Body of pancreas (tissue), 4 donors: ENCODE measurements around the gene CPN1. TPM values are rescaled to one million over a fixed set of nuclear protein-coding genes. Genes with fewer than 3 reads are reported as not detected.
"Not testable (repeated sequence)": the region's sequence is repeated elsewhere in the genome, so short reads cannot be mapped to it uniquely, and the experiment has no call there.

Experiments used
- ATAC-seq: fragments of 150-250 bp; one replicate; pipeline ENCODE4 v1.9.1; 2016
- DNase-seq, 4 donors: peaks; one replicate each; pipeline ENCODE4 v3.0.0-alpha.2; 2019
- H3K27ac ChIP-seq, 4 donors: fragments of 200-600 bp; sonication (generic); 1 replicate in 3 of 4; 2 replicates in 1 of 4; pipeline versions ENCODE4 v1.5.1 to v1.6.1; 2016 to 2019; ENCODE audit warnings: mild to moderate bottlenecking in 1 of 4, mixed read lengths in 1 of 4, moderate library complexity in 1 of 4
- H3K27me3 ChIP-seq, 2 donors: fragments of 200-600 bp; sonication (generic); one replicate each; pipeline ENCODE4 v1.6.0; 2016; ENCODE audit warnings: mild to moderate bottlenecking in 1 of 2
- H3K36me3 ChIP-seq, 2 donors: fragments of 200-600 bp; sonication (generic); replicated peaks in 1 of 2; 2 replicates each; pipeline ENCODE4 v1.5.1; 2016; ENCODE audit warnings: low read depth in 2 of 2; ENCODE audit not compliant: insufficient read depth in 1 of 2
- H3K4me1 ChIP-seq: fragments of 200-600 bp; sonication (generic); one replicate; pipeline ENCODE4 v1.6.0; 2016
- H3K4me3 ChIP-seq, 2 donors: fragments of 200-600 bp; sonication (generic); 1 replicate in 1 of 2; 2 replicates in 1 of 2; pipeline ENCODE4 v1.5.1; 2016 to 2019
- H3K9me3 ChIP-seq, 3 donors: fragments of 200-600 bp; sonication (generic); 1 replicate in 2 of 3; 2 replicates in 1 of 3; pipeline ENCODE4 v1.5.1; 2016
- POLR2A ChIP-seq, 3 donors: fragments of 450-650 bp; IDR thresholded peaks; one replicate each; pipeline ENCODE4 v1.6.1; 2016; ENCODE audit warnings: antibody characterized with exemption in 3 of 3, mild to moderate bottlenecking in 2 of 3
- WGBS, 2 donors: methylation state at CpG; one replicate each; pipeline ENCODE4 v1.1.5; 2017; 5-methylcytosine and 5-hydroxymethylcytosine counted together
- intact Hi-C: fragments of 100-400 bp; cut with DNase I; formaldehyde crosslinking; loops from one replicate; pipeline ENCODE4 v1.15.1; 2023
- total RNA-seq, 2 donors: library from RNA; depleted of rRNA; stranded (reverse); fragments of >200 nt; gene quantifications; one replicate each; pipeline ENCODE4 v1.1.0, GENCODE V29; 2016
- TF ChIP-seq, protein P1 (sequence below), 7 experiments: fragments of 450-650 bp in 4 of 7; fragments of 200-600 bp in 3 of 7; sonication (generic) in 3 of 7; IDR thresholded peaks; one replicate each; pipeline ENCODE4 v1.5.1; 2016 to 2019; ENCODE audit warnings: antibody characterized with exemption in 7 of 7

The CPN1 gene
- not detected for total RNA-seq

DNA sequence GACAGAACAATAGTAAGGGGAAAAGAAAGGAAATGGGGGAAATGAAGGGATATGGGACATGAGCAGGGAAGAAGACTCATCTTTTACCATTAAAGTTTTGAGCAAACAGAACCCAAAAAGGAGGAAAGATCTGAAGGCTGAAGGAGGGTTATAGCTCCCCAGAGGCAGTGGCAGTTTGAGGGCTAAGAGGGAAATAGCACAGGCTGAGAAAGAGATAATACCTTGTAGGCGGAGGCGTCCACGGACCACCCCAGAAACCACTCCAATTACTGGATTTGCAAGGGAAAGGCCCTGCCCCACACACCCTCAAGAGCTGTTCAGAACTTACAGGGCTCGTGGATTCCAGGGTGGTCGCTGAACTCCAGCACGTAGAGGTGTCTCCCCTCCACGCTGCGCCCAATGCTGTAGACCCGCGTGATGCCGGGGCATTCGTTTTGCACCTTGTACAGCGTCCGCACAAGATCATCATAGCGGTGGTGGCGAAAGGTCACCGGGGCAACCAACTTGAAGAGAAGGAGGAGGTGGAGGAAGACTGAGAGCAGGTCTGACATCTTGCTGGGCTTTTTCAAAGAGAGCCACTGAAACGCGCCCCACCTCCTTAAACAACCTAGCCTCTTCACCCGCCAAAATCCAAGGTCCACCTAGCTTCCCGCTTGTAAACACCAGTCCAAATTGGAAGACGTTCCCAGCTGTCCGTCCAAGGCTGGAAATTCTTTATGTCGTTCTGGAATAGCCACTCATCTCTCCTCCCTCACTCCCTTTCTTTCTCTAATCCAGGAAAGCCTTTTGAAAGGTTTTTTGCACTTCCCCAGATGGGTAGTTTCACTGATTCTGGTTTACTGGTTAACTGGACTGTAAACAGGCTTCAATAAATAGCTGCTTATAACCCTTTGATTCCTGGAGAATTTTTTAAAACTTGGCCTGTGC is at the start of gene CPN1:
Gene CPN1 (minus strand): TSS at position 795 of the 927 bp plus-strand sequence. CDS start 244 bp downstream, at position 551.
- intact Hi-C loops = no loop called here
- H3K27me3 ChIP-seq = no peaks in the 10 kb centered on the region
- DNase-seq = no peak
- no peaks in the 10 kb centered on the region for H3K36me3 ChIP-seq
- H3K4me3 ChIP-seq = no peak within 1 kb of the TSS
- no peak for TF ChIP-seq POLR2A (IDR thresholded peaks at IDR 0.05)
- TF ChIP-seq, protein P1, sequence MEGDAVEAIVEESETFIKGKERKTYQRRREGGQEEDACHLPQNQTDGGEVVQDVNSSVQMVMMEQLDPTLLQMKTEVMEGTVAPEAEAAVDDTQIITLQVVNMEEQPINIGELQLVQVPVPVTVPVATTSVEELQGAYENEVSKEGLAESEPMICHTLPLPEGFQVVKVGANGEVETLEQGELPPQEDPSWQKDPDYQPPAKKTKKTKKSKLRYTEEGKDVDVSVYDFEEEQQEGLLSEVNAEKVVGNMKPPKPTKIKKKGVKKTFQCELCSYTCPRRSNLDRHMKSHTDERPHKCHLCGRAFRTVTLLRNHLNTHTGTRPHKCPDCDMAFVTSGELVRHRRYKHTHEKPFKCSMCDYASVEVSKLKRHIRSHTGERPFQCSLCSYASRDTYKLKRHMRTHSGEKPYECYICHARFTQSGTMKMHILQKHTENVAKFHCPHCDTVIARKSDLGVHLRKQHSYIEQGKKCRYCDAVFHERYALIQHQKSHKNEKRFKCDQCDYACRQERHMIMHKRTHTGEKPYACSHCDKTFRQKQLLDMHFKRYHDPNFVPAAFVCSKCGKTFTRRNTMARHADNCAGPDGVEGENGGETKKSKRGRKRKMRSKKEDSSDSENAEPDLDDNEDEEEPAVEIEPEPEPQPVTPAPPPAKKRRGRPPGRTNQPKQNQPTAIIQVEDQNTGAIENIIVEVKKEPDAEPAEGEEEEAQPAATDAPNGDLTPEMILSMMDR (IDR thresholded peaks at IDR 0.05) = no peak
- H3K4me1 ChIP-seq = peaks cover 3% of the 10 kb centered on the region
- no peak for ATAC-seq
- WGBS, 2 donors = 31% methylated on average over 20 to 24 of the region's 24 CpGs
- H3K27ac ChIP-seq = no peak within 1 kb of the TSS
- H3K9me3 ChIP-seq = no peaks in the 10 kb centered on the region

DNA sequence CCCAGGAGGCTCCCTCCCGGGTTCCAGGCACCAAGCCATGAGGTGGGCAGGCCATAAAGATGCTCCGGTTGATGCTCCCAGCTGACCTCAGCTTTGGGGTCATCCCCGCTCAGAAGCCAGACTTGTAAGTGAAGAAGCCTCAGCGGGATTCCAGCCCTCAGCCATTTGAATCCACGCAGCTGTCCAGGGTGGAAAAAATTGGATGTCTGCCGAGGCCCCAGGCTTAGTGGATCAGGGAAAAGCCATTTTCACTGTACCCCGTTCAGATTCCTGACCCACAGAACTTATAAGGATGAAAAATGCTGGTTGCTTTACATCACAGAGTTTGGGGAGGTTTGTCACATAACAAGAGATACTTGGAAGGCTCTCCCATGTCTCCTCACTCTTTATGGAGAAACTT is 49.2 kb upstream of the CPN1 start:
- no peak for DNase-seq

DNA sequence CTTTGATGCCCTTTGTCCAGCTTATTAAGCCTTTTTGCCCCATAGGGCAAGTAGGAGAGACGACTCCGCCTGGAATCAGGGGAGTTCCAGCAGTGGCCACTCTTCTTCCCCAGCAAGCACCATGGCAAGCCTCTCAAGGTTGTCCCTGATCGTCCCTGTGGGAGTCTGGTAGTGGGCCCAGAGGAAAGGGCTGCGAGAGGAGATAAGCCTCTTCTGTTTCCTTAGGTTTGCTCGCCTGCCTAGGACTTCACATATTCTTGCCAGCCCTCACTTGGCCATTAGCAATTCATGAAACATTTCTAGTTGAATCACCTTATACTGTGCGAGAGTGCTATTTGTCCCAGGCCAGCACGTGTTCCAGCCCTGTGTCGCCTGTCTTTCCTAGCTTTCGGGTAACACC is 47.8 kb upstream of the CPN1 start:
- no peak for DNase-seq
- no peaks in the 10 kb centered on the region for H3K4me1 ChIP-seq
- H3K4me3 ChIP-seq = no peak overlapping the region
- no peak overlapping the region for H3K27ac ChIP-seq
- WGBS, 2 donors = 66 to 67% methylated on average over 9 of the region's 9 CpGs
- H3K36me3 ChIP-seq = no peaks in the 10 kb centered on the region
- ATAC-seq = no peak
- no peaks in the 10 kb centered on the region for H3K9me3 ChIP-seq
- TF ChIP-seq, protein P1 (IDR thresholded peaks at IDR 0.05) = no peak
- no peak for TF ChIP-seq POLR2A (IDR thresholded peaks at IDR 0.05)
- H3K27me3 ChIP-seq = no peaks in the 10 kb centered on the region
- intact Hi-C loops = no loop called here

More for the DNA sequence above, 49.2 kb upstream of the CPN1 start:
- TF ChIP-seq POLR2A (IDR thresholded peaks at IDR 0.05) = no peak
- TF ChIP-seq, protein P1 (IDR thresholded peaks at IDR 0.05) = no peak
- Histone ChIP-seq H3K36me3 (no peaks in the 10 kb centered on the region), H3K4me1 (no peaks in the 10 kb centered on the region), H3K27me3 (no peaks in the 10 kb centered on the region), H3K4me3 (no peak overlapping the region), H3K9me3 (no peaks in the 10 kb centered on the region), H3K27ac (no peak overlapping the region)
- no peak for ATAC-seq
- WGBS, 2 donors = 57 to 61% methylated on average over 7 of the region's 7 CpGs
- intact Hi-C loops = no loop called here

DNA sequence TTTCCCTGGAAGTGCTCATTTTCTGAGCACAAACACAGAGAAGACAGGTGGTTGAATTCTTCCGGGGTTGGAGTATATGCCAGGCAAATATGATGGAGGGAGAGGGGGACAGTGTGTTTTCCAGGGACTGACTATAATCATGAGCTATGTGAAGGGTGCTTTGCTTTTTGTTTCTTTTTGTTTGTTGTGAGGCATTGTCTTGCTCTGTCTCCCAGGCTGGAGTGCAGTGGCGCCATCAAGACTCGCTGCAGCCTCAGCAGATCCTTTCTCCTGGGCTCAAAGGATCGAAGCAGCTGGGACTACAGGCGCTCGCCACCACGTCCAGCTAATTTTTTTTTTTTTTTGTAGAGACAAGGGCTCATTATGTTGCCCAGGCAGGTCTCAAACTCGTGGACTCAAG is 47.3 kb upstream of the CPN1 start:
- DNase-seq (no peak), ATAC-seq (no peak)
- Histone ChIP-seq H3K4me3 (no peak overlapping the region), H3K36me3 (no peaks in the 10 kb centered on the region), H3K9me3 (no peaks in the 10 kb centered on the region), H3K27me3 (no peaks in the 10 kb centered on the region), H3K4me1 (no peaks in the 10 kb centered on the region), H3K27ac (no peak overlapping the region)
- intact Hi-C loops = no loop called here
- 59 to 73% methylated on average over 8 of the region's 8 CpGs for WGBS, 2 donors
- TF ChIP-seq POLR2A (IDR thresholded peaks at IDR 0.05) = no peak
- TF ChIP-seq, protein P1 (IDR thresholded peaks at IDR 0.05) = no peak

DNA sequence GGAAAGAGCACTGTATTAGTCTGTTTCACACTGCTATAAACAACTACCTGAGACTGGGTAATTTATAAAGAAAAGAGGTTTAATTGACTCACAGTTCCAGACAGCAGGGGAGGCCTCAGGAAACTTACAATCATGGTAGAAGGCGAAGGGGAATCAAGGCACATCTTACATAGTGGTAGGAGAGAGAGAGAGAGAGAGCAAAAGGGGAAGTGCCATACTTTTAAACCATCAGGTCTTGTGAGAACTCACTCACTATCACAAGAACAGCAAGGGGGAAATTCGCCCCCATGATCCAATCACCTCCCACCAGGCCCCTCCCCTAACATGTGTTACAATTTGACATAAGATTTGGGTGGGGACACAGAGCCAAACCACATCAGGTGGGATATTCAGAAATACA is 43.7 kb upstream of the CPN1 start:
- intact Hi-C loops = not testable (repeated sequence)

More for the DNA sequence above, 43.7 kb upstream of the CPN1 start:
- not testable (repeated sequence) for H3K27me3 ChIP-seq, H3K4me3 ChIP-seq, ATAC-seq, H3K4me1 ChIP-seq, H3K36me3 ChIP-seq, DNase-seq, H3K9me3 ChIP-seq, H3K27ac ChIP-seq
- WGBS, 2 donors = 45 to 68% methylated on average over 2 of the region's 2 CpGs
